Measurements from ENCODE around the gene MARCHF3.

The MARCHF3 gene

DNA sequence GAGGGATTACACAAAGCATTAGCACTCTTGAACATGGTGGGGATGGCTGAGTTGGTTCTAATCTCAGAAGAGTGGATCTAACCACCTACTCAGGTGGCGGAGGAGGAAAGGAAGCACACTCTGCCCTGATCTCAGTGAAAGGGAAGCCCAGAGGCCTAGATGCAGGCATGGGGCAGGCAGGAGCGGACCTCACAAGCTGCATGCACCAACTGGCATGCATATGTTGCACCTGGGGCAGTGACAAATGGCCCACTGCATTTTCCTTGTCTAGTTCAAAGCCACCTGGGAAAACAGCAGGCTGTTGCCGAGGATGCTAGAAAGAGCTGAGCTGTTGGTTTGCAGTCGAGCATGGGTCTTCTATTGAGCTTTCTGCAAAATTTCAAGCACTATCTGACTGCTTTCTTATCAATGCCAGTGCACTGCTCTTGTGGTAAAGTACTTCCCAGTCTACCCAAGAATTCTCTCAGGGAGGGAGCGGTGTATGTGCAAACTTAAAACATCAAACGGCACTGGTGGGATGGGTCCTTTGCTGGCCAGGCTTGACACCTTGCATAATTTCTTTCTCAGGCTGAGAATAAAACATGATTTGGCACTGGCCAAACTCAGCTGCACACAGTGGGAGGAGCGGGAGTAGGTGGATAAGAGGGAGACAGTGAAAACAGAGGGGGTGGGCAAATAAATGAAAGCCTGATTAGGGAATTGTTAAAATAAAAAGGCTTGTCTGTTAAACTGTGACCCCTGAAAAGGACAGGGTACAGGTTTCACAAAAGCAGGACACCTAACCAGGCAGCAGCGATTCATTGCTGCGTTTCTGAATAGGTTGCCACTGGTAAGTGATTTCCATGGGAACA is 108.9 kb downstream of the MARCHF3 start:
- H3K4me3 ChIP-seq (ENCODE audit: low read depth, low read length), result no peak overlapping the region
- TF ChIP-seq, protein P1, sequence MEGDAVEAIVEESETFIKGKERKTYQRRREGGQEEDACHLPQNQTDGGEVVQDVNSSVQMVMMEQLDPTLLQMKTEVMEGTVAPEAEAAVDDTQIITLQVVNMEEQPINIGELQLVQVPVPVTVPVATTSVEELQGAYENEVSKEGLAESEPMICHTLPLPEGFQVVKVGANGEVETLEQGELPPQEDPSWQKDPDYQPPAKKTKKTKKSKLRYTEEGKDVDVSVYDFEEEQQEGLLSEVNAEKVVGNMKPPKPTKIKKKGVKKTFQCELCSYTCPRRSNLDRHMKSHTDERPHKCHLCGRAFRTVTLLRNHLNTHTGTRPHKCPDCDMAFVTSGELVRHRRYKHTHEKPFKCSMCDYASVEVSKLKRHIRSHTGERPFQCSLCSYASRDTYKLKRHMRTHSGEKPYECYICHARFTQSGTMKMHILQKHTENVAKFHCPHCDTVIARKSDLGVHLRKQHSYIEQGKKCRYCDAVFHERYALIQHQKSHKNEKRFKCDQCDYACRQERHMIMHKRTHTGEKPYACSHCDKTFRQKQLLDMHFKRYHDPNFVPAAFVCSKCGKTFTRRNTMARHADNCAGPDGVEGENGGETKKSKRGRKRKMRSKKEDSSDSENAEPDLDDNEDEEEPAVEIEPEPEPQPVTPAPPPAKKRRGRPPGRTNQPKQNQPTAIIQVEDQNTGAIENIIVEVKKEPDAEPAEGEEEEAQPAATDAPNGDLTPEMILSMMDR (IDR thresholded peaks at IDR 0.05; ENCODE audit: borderline replicate concordance, insufficient read depth, low read depth, low read length), result no peak

DNA sequence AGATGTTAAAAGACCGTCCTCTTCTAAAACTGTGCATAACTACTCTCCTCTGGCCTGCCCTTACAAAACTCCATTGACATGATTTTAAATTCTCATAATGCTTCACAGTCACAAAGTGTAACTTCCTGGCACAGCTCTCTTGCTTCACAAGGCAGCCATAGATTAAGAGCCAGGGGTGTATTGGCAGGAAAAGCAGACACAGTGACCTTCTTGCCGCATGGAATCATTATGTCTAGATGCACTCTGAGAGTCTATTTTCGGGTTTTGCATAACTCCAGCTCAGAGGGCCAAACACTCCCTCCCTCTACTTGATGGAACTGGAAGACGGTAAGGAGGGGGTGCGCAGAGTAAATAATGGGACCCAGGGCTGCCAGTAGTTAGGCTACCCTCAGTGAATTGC is 110.1 kb downstream of the MARCHF3 start:
- H3K4me3 ChIP-seq (ENCODE audit: low read depth, low read length), result no peak overlapping the region
- TF ChIP-seq, protein P1 (IDR thresholded peaks at IDR 0.05; ENCODE audit: borderline replicate concordance, insufficient read depth, low read depth, low read length), result no peak

DNA sequence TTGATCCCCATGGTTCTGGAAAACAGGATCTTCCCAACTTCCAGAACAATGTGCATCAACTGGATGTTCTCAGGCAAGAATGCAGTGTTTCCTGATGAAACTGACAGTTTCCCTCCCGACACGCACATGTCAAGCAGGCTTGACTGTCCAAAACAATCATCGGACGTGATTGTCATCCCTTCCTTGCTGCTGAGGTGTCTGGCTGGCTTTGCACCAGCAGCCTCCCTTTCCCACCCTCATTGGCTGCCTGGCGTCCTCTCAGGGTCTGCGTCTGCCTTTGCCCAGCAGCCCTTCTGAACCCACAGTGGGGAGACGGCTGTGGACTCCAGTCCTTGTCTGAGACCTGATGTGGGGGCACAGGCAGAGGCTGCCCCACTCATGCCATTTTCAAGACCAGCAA is 110.8 kb downstream of the MARCHF3 start:
- no peak overlapping the region for H3K4me3 ChIP-seq (ENCODE audit: low read depth, low read length)
- TF ChIP-seq, protein P1 (IDR thresholded peaks at IDR 0.05; ENCODE audit: borderline replicate concordance, insufficient read depth, low read depth, low read length), result no peak

DNA sequence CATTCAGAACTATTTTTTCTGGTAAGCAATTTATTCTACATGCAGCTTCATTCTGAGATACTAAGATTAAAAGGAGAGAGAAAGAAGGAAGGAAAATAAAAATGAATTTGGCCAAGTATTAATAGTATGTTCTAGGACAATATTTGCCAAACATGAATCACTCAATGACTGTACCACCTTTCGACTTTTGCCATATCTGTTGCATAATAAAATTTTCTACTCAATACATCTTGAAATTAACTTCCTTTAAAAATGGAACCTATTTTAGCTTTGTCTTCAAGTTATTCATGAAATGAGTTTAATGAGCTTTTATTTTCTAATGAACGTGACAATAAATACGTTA is 111.8 kb downstream of the MARCHF3 start:
- TF ChIP-seq, protein P1 (IDR thresholded peaks at IDR 0.05; ENCODE audit: borderline replicate concordance, insufficient read depth, low read depth, low read length), result no peak
- no peak overlapping the region for H3K4me3 ChIP-seq (ENCODE audit: low read depth, low read length)

DNA sequence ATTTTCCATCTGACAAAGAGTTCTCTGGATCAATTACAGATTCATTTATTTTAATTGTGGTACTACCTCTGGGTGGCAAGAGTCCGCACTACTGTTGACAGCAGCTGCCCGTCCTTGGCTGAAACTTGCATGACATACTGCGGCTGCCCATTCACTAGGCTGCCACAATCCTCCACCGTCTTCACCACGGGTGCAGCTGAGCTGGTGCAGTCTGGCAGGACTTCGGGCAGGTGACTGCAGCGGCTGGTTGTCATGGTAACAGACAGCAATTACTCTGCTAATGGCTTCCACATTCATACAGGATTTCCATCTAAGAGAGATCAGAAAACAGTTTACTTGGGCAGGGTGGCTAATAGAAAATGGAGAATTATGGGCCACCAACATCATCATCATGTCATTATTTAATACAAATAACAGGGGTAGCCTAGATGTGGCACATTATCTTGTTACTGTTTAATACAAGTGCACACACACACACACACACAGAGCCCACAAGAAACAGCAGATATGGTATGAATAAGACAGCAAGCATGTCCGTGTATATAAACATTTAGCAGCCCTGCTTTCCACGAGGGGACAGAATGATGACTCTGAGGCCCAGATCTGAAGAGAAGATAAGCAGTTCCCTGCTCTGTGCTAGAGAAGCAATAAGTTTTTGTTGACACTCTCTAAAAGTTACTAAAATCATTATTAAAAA is 112.3 kb downstream of the MARCHF3 start:
- H3K4me3 ChIP-seq (ENCODE audit: low read depth, low read length), result no peak overlapping the region
- TF ChIP-seq, protein P1 (IDR thresholded peaks at IDR 0.05; ENCODE audit: borderline replicate concordance, insufficient read depth, low read depth, low read length), result no peak

DNA sequence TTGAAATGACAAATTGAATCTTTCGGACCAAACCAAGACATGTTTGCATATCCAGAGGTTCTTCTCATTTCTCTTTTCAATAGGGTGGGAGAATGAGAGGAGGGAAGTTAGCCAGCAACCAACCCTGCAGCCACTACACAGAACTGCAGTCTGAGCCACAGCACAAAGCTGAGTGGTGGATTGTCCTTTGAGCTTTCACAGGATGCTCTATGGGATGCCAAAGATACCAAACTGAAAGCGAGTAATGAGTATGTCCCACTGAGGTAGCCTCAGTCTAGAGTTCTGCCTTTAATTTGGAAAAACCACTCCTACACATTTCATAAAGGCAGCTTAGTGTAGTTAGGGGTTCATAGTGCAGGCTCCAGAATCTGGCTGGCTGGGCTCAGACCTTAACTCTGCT is 114.9 kb downstream of the MARCHF3 start:
- H3K4me3 ChIP-seq (ENCODE audit: low read depth, low read length), result no peak overlapping the region
- TF ChIP-seq, protein P1 (IDR thresholded peaks at IDR 0.05; ENCODE audit: borderline replicate concordance, insufficient read depth, low read depth, low read length), result no peak

Measured in GM12875 (cell line).